Measurements from ENCODE around the gene ACOX1. TPM values are rescaled to one million over a fixed set of nuclear protein-coding genes. Genes with fewer than 3 reads are reported as not detected.

ACOX1 gene
- total and polyA plus RNA-seq, 2 of the 13 experiments (the other 11 are each of a cell fraction or from before 2014, with no cell fraction given) = 86.4 to 120 TPM

DNA sequence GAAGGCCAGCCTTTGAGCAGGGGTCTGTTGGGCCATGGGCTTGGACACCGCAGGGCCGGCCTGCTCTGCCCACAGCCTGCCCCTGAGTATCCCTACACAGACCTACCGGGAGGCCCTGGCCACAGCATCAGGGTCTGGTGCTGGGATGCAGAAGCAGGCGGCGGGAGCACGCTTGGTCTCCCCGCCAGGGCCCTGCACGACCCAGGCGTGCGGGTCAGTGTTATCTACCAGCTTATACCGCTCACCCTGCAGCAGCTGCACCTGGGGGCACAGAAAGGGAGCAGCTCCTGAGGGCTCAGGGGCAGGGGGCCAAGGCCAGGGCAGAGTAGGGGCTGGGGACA is 39.3 kb upstream of the ACOX1 start:
- H3K9ac ChIP-seq (ENCODE audit: insufficient read depth, low read depth, low read length) = no peak overlapping the region
- FAIRE-seq (no peak), ATAC-seq (no peak), DNase-seq (ENCODE audit: low spot score) (no peak)
- H3K27ac ChIP-seq (ENCODE audit: extremely low read length, insufficient read depth, low read length) = no peak overlapping the region
- no peaks in the 10 kb centered on the region for H3K9me3 ChIP-seq (ENCODE audit: low read length)
- POLR2A ChIA-PET = interaction anchor here (2.1 kb wide), 1 partner anchor 11 kb away, joined by 5 read pairs; no protein-coding TSS in a partner anchor
- intact Hi-C loops (cut with micrococcal nuclease; ENCODE audit: unreplicated experiment) = no loop called here
- H3K36me3 ChIP-seq (replicated peaks in 1 of 2; ENCODE audit: control insufficient read depth in 1 of 2, insufficient read depth in 2 of 2, low read length in 2 of 2) = peaks cover 1 to 14% of the 10 kb centered on the region in 2 experiments; a peak in 4 of 5 replicates
- no peaks in the 10 kb centered on the region for H4K20me1 ChIP-seq (ENCODE audit: insufficient read depth, low read length)
- in situ Hi-C loops (cut with HindIII; ENCODE audit: extremely low pct_ligation_motif_present, low pct_unique_long_range_greater_than_20kb) = no loop called here
- H2AFZ ChIP-seq (ENCODE audit: low read length) = no peak overlapping the region
- BruUV-seq (replicated peaks) = no TSS peak
- CTCF ChIA-PET (ENCODE audit: low intra/inter-chr PET ratio, low total read pairs) = no interaction called here
- WGBS (ENCODE audit: low lambda C conversion rate) = 96% methylated on average over 11 of the region's 11 CpGs
- H3K4me3 ChIP-seq (replicated peaks in 1 of 3; ENCODE audit: insufficient read depth in 1 of 3, low read depth in 2 of 3, low read length in 3 of 3) = no peak overlapping the region
- H3K4me1 ChIP-seq (ENCODE audit: insufficient read depth, low read length) = peaks cover 5% of the 10 kb centered on the region; the same call in 1 of the 2 replicates
- TF ChIP-seq FOXM1 (CRISPR knock-in tag; IDR thresholded peaks at IDR 0.05) = no peak
- H3K79me2 ChIP-seq (ENCODE audit: insufficient read depth, low read length) = no peaks in the 10 kb centered on the region
- no peak overlapping the region for H3K4me2 ChIP-seq (ENCODE audit: low read depth, low read length)
- no peaks in the 10 kb centered on the region for H3K27me3 ChIP-seq (ENCODE audit: control insufficient read depth in 1 of 2, insufficient read depth in 2 of 2, low read length in 2 of 2)

DNA sequence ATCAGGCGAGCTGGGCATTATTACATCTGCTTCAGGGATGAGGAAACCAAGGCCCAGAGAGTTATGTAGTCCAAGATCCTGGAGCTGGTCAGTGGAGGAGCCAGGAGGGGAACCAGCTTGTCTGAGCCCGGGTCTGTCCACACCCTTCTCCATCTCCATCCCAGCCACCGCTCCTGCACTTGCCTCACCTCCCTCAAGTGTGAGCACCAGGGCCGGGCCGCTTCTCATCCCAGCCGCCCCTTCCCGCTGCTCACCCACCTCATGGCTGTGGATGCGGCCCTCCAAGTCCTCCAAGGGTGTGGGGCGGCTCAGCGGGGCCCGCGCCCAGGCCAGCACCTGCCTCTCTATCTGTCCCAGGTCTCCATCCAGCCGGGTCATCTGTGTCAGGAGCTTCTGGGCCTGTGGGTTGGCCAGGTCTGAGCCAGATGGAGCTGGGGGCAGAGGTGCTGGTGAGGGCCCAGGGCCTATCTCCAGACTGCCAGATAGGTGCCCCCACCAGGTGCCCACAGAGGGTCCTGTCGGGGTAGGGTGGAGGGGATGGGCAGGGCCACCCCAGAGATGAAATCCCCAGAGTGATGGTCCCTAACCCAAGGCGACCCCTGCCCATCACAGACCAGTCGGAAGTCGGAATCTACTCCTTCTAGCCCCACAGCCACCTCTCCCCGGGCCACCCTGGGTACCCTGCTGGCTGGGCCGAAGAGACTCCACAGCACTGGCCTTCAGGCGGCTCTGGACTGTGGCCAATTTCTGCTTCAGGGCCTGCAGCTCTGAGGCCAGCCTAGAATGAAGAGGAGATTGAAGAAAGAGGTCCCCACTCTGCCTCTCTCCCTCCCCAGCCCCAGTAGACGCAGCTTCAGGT is 38.7 kb upstream of the ACOX1 start:
- Histone ChIP-seq H3K27ac (ENCODE audit: extremely low read length, insufficient read depth, low read length) (no peak overlapping the region), H3K9me3 (ENCODE audit: low read length) (no peaks in the 10 kb centered on the region), H2AFZ (ENCODE audit: low read length) (no peak overlapping the region), H3K79me2 (ENCODE audit: insufficient read depth, low read length) (no peaks in the 10 kb centered on the region), H3K4me2 (ENCODE audit: low read depth, low read length) (no peak overlapping the region), H3K4me3 (replicated peaks in 1 of 3; ENCODE audit: insufficient read depth in 1 of 3, low read depth in 2 of 3, low read length in 3 of 3) (no peak overlapping the region), H3K4me1 (ENCODE audit: insufficient read depth, low read length) (peaks cover 5% of the 10 kb centered on the region; the same call in 1 of the 2 replicates), H3K27me3 (ENCODE audit: control insufficient read depth in 1 of 2, insufficient read depth in 2 of 2, low read length in 2 of 2) (no peaks in the 10 kb centered on the region), H3K9ac (ENCODE audit: insufficient read depth, low read depth, low read length) (no peak overlapping the region), H3K36me3 (replicated peaks in 1 of 2; ENCODE audit: control insufficient read depth in 1 of 2, insufficient read depth in 2 of 2, low read length in 2 of 2) (peaks cover 1 to 8% of the 10 kb centered on the region in 2 experiments; a peak in 3 of 5 replicates), H4K20me1 (ENCODE audit: insufficient read depth, low read length) (no peaks in the 10 kb centered on the region)
- FAIRE-seq (no peak), ATAC-seq (no peak), DNase-seq (ENCODE audit: low spot score) (no peak)
- no TSS peak for BruUV-seq (replicated peaks)
- intact Hi-C loops (cut with micrococcal nuclease; ENCODE audit: unreplicated experiment) = no loop called here
- ChIA-PET CTCF (ENCODE audit: low intra/inter-chr PET ratio, low total read pairs) (no interaction called here), POLR2A (no interaction called here)
- 93% methylated on average over 19 of the region's 21 CpGs for WGBS (ENCODE audit: low lambda C conversion rate)
- in situ Hi-C loops (cut with HindIII; ENCODE audit: extremely low pct_ligation_motif_present, low pct_unique_long_range_greater_than_20kb) = no loop called here
- TF ChIP-seq, protein P1, sequence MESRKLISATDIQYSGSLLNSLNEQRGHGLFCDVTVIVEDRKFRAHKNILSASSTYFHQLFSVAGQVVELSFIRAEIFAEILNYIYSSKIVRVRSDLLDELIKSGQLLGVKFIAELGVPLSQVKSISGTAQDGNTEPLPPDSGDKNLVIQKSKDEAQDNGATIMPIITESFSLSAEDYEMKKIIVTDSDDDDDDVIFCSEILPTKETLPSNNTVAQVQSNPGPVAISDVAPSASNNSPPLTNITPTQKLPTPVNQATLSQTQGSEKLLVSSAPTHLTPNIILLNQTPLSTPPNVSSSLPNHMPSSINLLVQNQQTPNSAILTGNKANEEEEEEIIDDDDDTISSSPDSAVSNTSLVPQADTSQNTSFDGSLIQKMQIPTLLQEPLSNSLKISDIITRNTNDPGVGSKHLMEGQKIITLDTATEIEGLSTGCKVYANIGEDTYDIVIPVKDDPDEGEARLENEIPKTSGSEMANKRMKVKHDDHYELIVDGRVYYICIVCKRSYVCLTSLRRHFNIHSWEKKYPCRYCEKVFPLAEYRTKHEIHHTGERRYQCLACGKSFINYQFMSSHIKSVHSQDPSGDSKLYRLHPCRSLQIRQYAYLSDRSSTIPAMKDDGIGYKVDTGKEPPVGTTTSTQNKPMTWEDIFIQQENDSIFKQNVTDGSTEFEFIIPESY (CRISPR knock-in tag; IDR thresholded peaks at IDR 0.05) = no peak
- TF ChIP-seq, protein P2, sequence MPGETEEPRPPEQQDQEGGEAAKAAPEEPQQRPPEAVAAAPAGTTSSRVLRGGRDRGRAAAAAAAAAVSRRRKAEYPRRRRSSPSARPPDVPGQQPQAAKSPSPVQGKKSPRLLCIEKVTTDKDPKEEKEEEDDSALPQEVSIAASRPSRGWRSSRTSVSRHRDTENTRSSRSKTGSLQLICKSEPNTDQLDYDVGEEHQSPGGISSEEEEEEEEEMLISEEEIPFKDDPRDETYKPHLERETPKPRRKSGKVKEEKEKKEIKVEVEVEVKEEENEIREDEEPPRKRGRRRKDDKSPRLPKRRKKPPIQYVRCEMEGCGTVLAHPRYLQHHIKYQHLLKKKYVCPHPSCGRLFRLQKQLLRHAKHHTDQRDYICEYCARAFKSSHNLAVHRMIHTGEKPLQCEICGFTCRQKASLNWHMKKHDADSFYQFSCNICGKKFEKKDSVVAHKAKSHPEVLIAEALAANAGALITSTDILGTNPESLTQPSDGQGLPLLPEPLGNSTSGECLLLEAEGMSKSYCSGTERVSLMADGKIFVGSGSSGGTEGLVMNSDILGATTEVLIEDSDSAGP (CRISPR knock-in tag; IDR thresholded peaks at IDR 0.05; ENCODE audit: borderline replicate concordance) = no peak
- TF ChIP-seq FOXM1 (CRISPR knock-in tag; IDR thresholded peaks at IDR 0.05) (no peak), ZNF879 (CRISPR knock-in tag; IDR thresholded peaks at IDR 0.05) (no peak), HNF4G (IDR thresholded peaks at IDR 0.05; ENCODE audit: borderline replicate concordance, low read depth, low read length) (no peak), HNF4G (CRISPR knock-in tag; IDR thresholded peaks at IDR 0.05; ENCODE audit: borderline replicate concordance, low read depth) (no peak), ZNF207 (IDR thresholded peaks at IDR 0.05; ENCODE audit: borderline replicate concordance) (no peak), POLR2A (IDR thresholded peaks at IDR 0.05; ENCODE audit: insufficient read depth in 1 of 2, low read depth in 2 of 2, low read length in 2 of 2) (no peak), TAF1 (CRISPR knock-in tag; IDR thresholded peaks at IDR 0.05) (no peak), ZNF143 (CRISPR knock-in tag; IDR thresholded peaks at IDR 0.05) (no peak), ZNF670 (CRISPR knock-in tag; IDR thresholded peaks at IDR 0.05; ENCODE audit: borderline replicate concordance) (no peak), ZC3H13 (CRISPR knock-in tag; IDR thresholded peaks at IDR 0.05) (no peak), ZBTB7B (CRISPR knock-in tag; IDR thresholded peaks at IDR 0.05) (no peak), ONECUT2 (CRISPR knock-in tag; IDR thresholded peaks at IDR 0.05) (no peak)
- TF ChIP-seq, protein P3, sequence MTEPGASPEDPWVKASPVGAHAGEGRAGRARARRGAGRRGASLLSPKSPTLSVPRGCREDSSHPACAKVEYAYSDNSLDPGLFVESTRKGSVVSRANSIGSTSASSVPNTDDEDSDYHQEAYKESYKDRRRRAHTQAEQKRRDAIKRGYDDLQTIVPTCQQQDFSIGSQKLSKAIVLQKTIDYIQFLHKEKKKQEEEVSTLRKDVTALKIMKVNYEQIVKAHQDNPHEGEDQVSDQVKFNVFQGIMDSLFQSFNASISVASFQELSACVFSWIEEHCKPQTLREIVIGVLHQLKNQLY (CRISPR knock-in tag; IDR thresholded peaks at IDR 0.05) = no peak
